AG08395 (cell line): ENCODE results near the gene CTSL.

Source experiments
- DNase-seq: peaks from one replicate; pipeline ENCODE4 v3.0.0; 2012; ENCODE audit warnings: mixed read lengths, low spot score

Gene CTSL

DNA sequence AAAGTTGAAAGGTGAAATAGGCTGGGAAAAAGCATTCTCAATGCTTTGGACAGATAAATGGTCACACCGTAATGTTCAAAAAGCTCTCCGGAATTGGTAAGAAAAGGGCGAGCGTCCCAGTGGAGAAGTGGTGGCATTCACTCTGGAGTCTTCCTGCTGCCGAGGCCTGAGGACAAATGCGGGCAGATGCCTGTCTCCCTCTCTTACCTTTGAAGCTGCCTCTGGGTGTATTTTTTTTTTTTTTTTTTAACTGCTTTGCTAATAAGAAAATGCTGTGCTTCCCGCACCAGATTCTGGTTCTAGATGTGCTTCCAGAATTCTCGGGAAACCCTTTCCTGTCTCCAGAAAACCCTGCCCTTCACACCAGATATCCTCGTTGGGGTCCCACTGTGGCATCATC lies 24.4 kb upstream of the CTSL start:
- no peak for DNase-seq

DNA sequence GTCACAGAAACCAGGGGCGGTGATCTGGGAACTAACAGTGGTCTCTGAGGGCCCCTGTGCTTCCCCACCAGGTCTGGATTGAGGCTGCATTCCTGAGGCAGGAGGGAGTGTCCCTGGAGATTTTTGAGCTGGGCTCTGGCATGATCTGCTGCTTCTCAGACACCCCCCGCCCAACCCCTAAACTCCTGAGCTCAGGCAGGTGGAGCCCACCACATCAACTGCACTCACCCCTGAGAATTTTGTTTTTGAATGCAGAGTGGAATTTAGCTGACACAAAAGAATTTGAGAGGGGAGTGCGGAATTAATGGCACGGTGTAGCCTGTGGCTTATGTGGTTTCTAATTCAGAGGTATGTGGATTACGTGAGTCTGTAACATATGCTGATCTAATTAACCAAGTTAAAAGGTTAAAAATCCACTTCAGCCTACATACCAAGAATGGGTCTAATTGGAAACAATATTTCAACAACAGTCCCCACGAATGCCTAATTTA lies 23.9 kb upstream of the CTSL start:
- DNase-seq = no peak

DNA sequence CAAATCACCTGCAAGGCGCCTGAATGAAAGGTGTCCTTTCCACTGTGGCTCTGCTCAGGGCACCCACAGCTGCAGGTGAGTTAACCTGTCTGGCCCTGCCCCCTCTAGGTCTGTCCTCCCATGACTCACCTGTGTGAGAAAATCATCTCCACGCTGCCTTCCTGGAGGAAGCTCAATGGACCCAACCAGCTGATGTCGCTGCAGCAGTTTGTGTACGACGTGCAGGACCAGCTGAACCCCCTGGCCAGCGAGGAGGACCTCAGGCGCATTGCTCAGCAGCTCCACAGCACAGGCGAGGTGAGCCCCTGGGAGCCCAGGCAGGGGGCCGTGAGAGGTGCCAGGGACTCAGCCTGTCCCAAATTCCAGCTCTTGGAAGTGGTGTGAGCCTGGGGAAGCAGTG lies 23.0 kb upstream of the CTSL start:
- no peak for DNase-seq

DNA sequence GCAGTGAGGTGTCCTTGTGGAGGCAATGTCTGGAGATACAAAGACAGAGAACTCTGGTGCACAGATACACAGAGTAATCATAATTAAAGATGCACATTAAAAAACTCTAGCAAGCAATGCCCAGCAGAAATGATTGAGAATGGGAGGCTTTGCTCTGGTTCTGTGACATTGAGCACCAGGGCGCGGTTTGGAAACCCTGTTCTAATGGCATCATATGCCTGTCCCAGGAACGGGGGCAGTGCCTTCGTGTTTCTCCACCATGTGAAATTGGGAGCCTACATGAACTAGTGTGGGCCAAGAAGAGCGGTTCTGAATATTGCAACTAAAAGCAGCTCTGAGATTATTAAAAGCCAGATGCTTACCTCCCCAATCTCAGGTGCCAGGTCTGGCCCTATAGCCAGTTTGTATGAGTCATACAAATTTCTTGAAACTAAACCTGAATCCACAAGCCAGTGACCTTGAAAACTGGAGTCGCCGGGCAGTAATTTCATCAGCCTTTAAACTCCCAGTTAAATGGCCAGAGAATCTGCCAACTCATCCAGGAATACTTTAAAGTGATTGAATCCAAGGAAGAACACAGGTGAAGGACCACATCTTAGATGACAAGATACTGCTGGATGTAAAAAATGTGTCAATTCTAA lies 22.2 kb upstream of the CTSL start:
- DNase-seq = no peak

DNA sequence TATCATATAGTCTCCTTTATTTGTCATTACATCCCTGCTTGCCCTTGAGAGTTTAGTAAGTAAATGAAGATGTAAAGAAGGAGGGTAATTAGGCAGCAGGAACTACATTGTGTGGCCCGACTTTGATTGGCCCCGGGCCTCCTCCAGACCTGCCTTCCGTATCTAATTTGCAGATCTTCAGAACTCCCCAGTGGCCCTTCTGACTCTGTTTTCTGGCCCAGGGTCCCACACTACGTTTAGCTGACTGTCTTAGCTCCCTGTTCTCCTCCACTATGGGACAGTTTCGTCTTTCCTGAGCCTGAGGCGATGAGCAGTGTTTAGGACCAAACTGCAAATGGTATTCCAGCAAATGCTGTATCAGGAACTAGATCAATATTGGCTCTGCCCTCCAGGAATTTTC lies 21.6 kb upstream of the CTSL start:
- no peak for DNase-seq

DNA sequence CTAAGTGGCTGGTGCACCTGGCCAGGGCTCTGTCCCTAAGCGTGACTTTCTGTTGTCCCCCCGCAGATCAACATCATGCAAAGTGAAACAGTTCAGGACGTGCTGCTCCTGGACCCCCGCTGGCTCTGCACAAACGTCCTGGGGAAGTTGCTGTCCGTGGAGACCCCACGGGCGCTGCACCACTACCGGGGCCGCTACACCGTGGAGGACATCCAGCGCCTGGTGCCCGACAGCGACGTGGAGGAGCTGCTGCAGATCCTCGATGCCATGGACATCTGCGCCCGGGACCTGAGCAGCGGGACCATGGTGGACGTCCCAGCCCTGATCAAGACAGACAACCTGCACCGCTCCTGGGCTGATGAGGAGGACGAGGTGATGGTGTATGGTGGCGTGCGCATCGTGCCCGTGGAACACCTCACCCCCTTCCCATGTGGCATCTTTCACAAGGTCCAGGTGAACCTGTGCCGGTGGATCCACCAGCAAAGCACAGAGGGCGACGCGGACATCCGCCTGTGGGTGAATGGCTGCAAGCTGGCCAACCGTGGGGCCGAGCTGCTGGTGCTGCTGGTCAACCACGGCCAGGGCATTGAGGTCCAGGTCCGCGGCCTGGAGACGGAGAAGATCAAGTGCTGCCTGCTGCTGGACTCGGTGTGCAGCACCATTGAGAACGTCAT lies 19.7 kb upstream of the CTSL start:
- DNase-seq = no peak

DNA sequence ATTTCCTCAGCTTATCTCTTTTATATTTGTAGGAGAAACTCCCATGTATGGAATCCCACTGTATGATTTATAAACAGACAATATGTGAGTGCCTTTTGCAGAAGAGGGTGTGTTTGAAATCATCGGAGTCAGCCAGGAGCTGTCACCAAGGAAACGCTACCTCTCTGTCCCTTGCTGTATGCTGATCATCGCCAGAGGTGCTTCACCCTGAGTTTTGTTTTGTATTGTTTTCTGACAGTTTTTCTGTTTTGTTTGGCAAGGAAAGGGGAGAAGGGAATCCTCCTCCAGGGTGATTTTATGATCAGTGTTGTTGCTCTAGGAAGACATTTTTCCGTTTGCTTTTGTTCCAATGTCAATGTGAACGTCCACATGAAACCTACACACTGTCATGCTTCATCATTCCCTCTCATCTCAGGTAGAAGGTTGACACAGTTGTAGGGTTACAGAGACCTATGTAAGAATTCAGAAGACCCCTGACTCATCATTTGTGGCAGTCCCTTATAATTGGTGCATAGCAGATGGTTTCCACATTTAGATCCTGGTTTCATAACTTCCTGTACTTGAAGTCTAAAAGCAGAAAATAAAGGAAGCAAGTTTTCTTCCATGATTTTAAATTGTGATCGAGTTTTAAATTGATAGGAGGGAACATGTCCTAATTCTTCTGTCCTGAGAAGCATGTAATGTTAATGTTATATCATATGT lies 18.0 kb upstream of the CTSL start:
- no peak for DNase-seq

DNA sequence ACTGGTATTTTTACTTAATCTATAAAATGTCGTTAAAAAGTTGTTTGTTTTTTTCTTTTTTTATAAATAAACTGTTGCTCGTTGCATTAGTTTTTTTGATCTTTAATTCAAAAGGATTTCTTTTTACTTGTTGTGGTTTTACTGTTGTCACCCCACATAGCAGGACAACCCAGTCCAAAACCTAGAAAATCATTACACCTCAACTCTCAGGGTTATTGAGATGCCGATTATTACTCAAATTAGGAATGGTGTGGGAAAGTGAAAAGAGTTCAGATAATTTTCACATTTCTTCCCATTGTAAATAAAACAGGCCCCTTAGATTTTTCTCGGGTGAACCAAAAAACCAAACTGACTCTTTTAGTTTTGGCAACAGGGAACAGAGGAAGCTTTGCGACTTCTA lies 17.4 kb upstream of the CTSL start:
- no peak for DNase-seq

DNA sequence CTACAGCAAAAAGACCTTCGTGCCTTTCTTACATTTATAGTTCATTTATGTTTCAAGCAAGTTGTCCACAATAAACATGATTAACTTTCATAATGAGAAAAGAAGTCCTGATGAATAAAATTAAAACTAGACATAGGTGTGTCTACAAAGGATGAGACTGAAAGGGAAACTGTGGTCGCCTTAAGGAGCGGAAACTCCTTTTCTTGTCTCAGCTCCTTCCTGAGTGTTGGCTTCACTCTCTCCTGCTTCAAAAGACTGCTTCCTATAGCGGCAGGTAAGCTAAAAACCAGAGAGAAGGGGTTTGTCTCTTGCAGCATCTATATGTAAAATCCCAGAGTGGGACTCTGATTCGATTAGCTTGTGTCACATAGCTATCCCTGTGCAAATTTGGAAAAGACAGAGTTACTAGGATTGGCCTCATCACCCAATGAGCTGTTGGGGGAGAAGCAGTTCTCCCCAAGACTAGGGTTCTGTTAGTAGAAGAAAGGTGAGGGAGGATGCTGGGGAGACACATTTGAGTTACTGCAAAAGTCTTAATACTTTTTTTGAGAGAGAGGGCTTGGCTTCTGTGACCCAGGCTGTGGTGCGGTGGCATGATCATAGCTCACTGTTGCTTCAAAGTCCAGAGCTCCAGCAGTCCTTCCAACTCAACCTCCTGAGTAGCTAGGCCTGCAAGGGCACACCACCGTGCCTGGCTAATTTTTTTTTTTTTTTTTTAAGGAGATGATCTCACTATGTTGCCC lies 16.8 kb upstream of the CTSL start:
- DNase-seq = no peak

DNA sequence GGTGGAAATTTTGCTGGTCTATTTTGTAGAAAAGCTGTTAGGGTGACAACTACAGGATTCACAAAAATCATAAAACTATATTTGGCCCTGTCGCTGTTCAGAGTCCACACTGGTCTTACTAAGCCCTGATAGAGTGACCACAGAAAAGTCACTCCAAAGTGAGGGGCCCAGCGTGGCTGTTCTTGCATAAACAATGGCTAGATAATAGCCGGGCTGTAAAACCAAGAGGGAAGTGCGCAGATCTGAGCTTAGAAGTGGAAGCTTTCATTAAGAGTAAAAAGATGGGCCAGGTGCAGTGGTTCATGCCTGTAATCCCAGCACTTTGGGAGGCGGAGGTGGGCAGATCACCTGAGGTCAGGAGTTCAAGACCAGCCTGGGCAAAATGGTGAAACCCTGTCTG lies 15.5 kb upstream of the CTSL start:
- no peak for DNase-seq

DNA sequence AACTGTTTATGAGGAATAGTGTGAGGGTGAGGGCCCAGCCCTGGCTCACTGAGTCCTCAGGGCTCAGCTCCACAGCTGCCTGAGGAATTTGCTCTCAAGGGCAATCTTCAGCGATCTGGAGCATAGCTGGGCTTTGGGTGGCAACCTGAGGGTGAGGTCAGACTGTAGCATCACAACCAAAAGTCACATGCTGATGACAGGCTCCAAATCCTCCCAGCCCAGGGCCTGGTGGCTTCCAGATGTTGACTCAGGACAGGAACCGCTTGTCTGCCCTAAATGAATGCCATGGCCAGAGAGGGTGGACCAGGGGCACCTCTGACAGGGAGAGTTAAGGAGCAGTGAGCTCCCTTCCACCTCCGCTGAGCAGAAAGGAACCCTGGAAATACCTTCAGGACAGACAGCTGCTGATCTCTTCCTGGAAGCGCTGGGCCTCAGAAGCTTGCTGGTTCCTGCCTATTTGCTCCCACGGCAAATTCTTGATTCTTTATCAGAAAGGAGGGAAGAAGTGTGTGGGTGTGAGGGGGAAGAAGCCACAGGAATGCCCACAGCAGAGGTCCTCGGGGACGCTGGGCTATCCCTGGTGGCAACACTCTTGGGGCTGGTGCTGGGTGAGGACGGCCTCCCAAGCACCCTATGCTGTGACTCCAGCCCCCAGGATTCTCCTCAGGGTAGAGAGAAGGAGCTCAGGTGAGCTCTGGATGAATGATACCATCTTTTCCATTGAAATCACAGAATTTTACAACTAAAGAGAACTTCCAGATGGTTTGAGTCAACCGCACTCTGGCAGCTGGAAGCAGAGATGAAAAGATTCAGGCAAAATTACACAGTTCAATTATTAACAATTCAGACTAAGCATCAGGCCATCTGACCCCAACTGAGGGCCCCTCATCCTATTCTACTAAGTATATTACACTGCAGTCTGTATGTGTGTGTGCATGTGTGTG lies 13.8 kb upstream of the CTSL start:
- peak; percentile 86 for DNase-seq

DNA sequence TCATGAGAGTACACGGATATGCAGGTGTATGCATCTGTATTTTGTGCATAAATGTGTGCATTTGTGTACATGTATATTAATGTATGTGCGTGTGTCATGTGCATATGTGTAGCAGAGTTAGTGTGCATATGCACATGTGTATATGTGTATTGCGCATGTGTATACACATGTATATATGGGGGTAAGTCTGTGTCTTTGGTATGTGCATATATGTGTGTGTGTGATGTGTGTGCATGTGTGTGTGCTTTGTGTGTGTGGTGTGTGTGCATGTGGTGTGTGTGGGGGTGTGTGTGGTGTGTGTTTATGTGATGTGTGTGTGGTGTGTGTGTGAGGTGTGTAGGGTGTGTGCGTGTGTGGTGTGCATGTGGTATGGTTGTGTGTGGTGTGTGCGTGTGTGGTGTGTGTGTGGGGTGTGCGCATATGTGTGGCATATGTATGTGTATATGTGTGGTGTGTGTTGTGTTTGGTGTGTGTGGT lies 13.1 kb upstream of the CTSL start:
- DNase-seq = no peak

DNA sequence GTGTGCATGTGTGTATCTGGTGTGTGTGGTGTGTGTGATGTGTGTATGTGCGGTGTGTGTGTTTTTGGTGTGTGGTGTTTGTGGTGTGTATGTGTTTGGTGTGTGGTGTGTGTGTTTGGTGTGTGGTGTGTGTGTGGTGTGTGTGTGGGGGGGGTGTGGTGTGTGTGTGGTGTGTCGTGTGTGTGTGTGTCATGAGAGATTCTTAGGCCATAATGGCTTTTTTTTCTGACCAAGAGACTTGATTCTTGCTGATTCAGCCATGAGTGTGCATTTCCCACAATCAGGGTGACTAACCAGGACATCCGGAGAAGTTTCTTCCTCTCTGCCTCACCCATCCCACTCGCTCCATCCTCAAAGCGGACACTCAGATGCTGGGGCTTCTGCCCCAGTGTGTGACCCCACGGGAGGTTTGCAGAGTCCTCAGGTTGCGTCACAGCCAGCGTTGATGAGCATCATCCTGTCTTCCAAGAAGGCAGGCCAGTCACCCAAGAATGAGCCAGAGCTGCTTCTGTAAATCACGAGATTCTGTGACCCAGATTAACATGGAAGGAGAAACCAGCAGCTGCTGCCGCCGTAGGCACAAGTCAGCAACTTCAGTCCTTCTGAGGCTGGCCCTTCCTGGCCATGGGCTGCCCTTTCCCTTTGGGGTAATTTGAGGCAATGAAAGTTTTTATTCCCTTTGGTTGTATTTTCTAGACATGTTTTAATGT lies 12.5 kb upstream of the CTSL start:
- peak; percentile 90 for DNase-seq

DNA sequence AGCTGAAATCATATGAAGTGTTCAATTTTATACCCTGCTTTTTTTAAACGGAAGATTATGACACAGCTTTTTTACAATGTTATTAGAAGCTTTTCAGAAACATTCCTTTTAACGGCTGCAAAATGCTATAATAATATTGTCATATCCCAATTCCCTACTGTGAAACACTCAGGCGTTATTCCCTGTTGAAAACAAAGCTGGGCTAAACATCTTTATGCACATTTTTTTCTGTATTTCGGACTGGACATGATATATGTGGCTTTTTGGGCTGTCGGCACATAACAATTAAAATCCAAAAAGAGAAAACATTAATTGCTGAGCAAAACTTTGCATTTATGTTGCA lies 12.0 kb upstream of the CTSL start:
- no peak for DNase-seq

DNA sequence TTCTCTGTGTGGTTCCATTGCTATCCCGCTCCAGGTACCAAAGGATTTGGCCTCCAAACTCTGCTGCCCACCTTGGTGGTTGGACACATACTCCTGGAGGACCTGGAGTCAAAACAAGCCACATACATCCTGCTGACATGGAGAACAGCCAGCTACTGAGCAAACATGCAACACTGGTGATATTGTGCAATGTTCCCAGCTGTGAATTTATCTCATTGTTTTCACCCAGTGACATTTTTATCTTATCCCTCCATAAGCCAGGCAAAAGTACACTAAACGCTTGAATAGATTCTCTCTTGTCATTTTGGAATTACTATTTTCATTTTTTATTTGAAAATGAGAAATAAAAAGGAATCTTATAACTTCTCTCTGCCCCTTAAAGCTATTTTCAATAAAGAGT lies 11.1 kb upstream of the CTSL start:
- peak; percentile 67 for DNase-seq

DNA sequence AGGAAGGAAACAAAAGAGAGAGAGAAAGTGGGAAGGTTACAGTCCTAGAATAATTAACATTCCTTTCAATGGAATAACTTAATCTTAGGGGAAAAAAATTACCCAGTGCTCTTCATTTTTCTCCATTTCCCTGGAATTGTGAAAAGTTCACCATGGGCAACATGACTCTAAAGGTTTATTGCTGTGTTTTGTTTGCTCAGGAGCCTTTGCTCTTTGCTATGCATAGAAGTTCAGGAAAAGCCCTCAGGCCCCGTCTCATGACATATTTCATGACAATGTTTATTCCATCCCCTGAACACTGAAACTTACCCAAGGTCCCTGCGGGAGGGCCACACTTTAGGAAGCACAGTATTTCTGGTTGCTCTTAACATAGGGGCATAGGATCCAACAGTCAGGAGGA lies 9.8 kb upstream of the CTSL start:
- peak; percentile 15 for DNase-seq

DNA sequence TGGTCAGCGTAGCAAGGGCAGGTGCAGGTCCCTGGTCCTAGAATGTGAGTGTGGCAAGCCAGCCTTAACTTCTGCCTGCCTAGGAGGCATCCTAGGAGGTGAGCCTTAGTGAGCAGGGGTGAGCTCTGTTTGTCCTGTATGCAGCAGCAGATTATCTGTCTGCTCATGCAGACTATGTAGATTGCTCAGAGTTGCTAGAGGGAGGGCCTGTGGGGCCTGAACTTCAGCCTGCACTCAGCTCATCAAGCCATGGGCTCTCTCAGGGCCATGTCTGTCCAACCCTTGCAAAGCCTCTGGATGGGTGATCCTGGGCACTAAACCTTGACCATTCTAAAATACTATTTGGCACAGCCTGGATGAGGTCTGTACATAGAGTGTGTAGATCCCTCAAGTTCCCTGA lies 8.5 kb upstream of the CTSL start:
- DNase-seq = no peak

DNA sequence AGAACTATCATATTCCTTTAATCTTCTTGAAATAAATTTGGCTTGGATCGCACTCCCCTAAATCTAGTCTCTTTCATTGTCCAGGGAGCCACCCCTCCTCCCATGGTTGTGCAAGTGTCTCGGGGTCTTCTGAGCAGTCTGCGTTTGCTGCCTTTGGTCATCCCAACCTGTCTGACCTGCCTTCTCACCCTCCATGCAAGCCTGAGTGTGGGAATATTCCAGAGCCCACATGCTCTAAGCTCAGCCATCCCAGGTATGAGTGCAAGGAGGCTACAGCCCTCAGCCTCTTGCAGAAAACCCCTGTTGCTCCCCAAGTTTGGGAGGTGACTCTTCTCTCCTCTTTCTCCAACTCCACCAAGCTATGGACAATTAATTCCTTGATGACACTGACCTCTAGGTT lies 7.7 kb upstream of the CTSL start:
- no peak for DNase-seq

DNA sequence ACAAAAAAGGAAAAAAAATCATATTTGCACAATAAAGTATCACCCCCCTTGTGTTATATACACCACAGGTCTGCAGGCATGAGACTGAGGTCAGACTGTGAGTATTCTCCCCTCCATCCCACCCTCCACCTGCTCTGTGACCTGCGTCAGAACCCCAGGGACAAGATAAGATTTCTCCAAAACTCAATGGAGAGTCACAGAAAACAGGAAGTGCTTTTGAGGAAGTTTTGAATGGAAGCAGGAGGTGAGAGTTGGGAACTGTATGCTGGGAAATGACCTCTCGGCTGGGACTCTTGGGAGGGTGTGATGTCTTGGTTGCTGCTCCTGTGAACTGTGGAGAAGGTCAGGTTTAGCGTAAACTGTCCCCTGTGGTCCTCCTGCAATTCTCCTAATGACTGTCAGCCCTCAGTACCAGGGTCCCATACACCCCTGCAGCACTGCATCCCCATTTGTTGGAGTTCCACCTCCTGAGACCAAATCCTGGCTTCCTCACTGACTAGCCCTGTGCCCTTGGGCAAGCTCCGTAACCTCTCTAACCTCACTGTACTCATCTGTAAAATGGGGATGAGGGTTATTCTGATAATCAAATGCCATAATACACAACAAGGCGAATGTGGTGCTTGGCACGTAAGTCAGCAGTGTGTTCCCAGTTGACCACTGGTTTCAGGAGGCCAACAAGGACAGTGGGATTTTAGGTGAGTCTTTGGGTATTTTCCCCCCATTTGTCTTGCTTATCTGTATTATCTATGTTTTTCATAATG lies 6.9 kb upstream of the CTSL start:
- DNase-seq = no peak

DNA sequence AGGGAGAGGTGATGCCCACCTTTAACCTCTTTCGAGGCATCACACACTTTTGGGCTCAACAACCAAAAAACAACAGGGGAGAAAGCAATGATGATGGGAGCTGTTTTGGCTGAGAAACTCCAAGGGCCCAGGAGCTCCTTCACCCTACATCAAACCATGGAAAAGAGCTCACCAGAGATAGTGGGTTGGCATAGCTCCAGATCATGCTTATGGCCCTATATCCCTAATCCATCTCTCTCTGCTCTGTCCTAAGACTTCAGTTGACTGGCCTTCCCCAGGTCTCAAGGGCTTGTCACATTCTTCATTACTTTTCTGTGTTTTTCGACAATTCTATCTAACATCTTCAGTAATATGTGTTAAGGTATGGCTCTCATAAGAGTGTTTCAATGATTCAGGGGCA lies 5.7 kb upstream of the CTSL start:
- DNase-seq = no peak
